Stimulated activated naive CD8-positive, alpha-beta T cell treated with anti-CD3 and anti-CD28 coated beads, Interleukin-15, amount 100 ng/mL, for 72 hours (primary cell): ENCODE measurements around the gene MAML2.
"Not testable (repeated sequence)": the region's sequence is repeated elsewhere in the genome, so short reads cannot be mapped to it uniquely, and the experiment has no call there.

Experiments
- ATAC-seq: fragments of 150-1000 bp; cut with Tn5 transposase; 2 replicates; pipeline ENCODE4 v1.10.0; 2021; ENCODE audit warnings: mild to moderate bottlenecking, moderate library complexity
- DNase-seq, 2 donors: peaks; one replicate each; pipeline ENCODE4 v3.0.0; 2021 to 2022
- H3K27ac Mint-ChIP-seq, 2 donors: one replicate each; pipeline ENCODE4 v1.8.0; 2022; ENCODE audit warnings: mild to moderate bottlenecking in 2 of 2, mixed read lengths in 2 of 2, moderate library complexity in 2 of 2
- H3K27me3 Mint-ChIP-seq: one replicate; pipeline ENCODE4 v1.8.0; 2022; ENCODE audit warnings: mixed read lengths
- H3K4me1 Mint-ChIP-seq: one replicate; pipeline ENCODE4 v1.8.0; 2022; ENCODE audit warnings: mild to moderate bottlenecking, mixed read lengths
- H3K4me3 Mint-ChIP-seq, 2 donors: one replicate each; pipeline ENCODE4 v1.8.0; 2022; ENCODE audit warnings: mild to moderate bottlenecking in 2 of 2, mixed read lengths in 2 of 2, moderate library complexity in 1 of 2
- H3K9me3 Mint-ChIP-seq, 2 donors: one replicate each; pipeline ENCODE4 v1.8.0; 2022; ENCODE audit warnings: mixed read lengths in 2 of 2

MAML2 gene

DNA sequence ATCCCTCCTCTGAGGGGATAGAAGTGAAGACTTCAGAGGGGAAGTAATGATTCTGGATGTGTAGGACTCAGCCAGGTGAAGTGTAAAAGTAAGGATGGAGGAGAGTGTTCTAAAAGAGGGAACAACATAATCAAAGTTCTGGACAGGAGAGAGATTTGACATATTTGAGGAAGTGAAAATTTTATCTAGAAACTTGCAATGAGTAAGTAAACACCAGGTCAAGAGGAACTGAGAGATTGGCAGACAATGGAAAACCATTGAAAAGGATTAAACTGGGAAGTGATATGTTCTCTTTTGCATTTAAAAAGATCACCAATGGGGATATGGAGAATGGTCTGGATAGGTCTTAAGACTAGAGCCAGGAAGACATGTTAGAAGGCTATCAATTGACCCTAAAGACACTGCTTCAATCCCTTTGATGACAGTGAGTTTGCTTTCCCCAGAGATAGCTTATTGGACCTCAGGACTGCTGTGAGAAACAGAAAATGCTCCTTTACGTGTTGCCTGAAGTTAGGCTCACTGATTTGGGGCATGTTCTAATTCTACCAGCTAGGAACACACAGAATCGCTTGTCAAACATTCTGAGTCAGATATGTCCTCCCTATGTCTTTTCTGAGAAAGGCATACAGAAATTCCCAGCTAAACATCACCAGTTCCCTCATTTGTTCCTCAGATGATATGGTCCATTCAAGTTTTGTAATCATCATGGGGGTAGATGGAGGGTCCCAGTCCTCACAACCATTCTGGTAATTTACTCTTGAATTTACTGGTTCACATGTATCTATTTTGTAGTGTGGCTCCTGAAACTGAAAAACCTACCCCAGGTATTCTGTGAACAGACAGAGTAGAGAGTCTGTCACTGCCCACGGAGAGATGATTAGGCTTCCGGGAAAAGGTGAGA is 144.9 kb downstream of the MAML2 start:
- no peaks in the 10 kb centered on the region for H3K27me3 Mint-ChIP-seq
- H3K9me3 Mint-ChIP-seq: no peaks in the 10 kb centered on the region
- no peak for DNase-seq
- H3K4me3 Mint-ChIP-seq: peak overlapping the region; percentile 29 to 50
- H3K4me1 Mint-ChIP-seq: peaks cover 95% of the 10 kb centered on the region
- peak; percentile 33 for ATAC-seq
- H3K27ac Mint-ChIP-seq: peak overlapping the region; percentile 23 to 86

DNA sequence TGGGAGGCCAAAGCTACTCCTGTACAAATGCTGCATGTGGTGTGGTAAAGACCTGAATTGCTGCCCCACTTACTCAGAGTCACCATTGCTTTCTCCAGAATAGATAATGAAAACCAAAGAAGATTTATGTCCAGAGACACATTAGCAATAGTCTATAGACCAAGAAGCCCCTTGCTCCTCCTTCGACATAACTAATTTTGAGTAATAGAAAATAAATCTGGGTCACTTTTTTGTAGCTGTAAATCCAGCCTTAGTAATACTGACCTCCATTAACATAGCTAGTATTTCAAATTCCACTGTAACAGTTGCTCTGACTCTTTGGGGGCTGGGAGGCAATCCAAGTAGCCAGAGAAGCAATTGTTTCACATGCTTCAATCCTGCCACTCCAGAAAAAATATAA is 145.9 kb downstream of the MAML2 start:
- no peak overlapping the region for H3K4me3 Mint-ChIP-seq
- no peak for ATAC-seq
- H3K4me1 Mint-ChIP-seq: peaks cover 97% of the 10 kb centered on the region

DNA sequence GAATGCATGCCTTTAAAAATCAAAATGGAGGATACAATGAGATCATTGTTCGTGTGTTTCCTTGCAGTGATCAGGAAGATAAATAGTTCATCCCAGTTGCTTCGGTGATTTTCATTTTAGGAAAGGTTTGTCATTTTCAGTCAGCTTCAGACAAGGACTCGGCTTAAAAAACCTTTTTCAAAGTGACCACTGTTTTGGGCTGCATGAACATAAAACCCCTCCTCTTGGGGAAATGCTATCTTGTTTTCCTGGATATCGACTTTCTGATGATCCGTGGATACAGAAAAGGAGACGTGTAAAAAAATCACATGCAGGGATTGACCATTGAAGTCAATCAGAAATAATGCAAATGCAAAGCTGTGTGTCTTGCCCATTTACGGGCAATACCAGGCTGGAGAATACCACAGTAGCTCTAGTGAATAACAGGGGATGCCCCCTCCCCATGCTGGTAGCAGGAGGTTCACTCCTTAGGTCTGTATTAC is 146.8 kb downstream of the MAML2 start:
- peak; percentile 68 for ATAC-seq

More for the DNA sequence above, 145.9 kb downstream of the MAML2 start:
- no peak for DNase-seq
- H3K27me3 Mint-ChIP-seq: no peaks in the 10 kb centered on the region
- H3K9me3 Mint-ChIP-seq: no peaks in the 10 kb centered on the region
- H3K27ac Mint-ChIP-seq: no peak overlapping the region

GRCh38 chr11:96195671-96196070 is 147.3 kb downstream of the MAML2 start:
- Mint-ChIP-seq H3K4me3 (no peak overlapping the region), H3K4me1 (peaks cover 100% of the 10 kb centered on the region), H3K27ac (peak overlapping the region in 1 of 2 donors; percentile 84), H3K9me3 (no peaks in the 10 kb centered on the region), H3K27me3 (no peaks in the 10 kb centered on the region)
- ATAC-seq (no peak), DNase-seq (no peak)

More for the DNA sequence above, 146.8 kb downstream of the MAML2 start:
- Mint-ChIP-seq H3K27ac (no peak overlapping the region), H3K4me3 (no peak overlapping the region), H3K27me3 (no peaks in the 10 kb centered on the region), H3K9me3 (no peaks in the 10 kb centered on the region), H3K4me1 (peaks cover 100% of the 10 kb centered on the region)
- no peak for DNase-seq

DNA sequence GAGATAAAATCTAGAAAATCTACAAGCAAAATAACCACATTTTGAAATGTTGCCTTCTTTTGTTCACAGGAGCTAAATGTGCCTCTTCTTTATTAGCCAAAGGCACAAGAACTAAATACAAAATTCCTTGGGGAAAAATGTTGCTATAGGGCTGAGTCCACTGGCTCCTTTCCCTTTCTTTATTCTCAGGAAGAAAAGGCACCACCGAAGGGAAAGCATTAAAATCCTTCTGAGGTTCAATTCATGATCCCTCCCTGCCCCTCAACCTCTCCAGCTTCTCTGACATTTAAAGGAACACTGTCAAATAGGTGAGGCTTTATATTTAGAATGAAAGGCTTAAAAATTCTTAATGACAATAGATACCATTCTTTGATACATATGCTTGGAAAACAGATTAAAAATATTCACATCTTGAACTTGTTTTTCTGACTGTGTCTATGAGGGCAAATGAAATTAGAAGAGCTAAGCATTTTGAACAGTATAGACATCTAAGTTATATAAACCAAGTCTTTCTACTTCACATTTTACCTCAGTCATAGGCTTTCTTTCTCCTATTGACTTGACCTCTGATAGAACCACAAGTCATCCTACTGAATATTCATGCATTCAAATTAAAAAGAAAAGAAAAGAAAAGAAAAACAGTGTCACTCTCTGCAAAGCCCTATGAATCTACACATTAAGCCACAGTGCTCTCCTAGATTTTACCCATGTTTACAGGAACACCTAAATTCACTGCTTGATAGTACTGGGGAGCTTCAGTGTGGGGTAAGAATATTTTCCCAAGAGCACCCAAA is 148.2 kb downstream of the MAML2 start:
- Mint-ChIP-seq H3K9me3 (no peaks in the 10 kb centered on the region), H3K4me3 (peak overlapping the region; percentile 57), H3K27ac (peak overlapping the region; percentile 74 to 84)

GRCh38 chr11:96193745-96194443 is 149.1 kb downstream of the MAML2 start:
- no peak for DNase-seq
- no peak for ATAC-seq
- peaks cover 100% of the 10 kb centered on the region for H3K4me1 Mint-ChIP-seq
- H3K27ac Mint-ChIP-seq: peak overlapping the region; percentile 79 to 83
- H3K4me3 Mint-ChIP-seq: peak overlapping the region; percentile 57
- H3K27me3 Mint-ChIP-seq: no peaks in the 10 kb centered on the region
- H3K9me3 Mint-ChIP-seq: no peaks in the 10 kb centered on the region

More for the DNA sequence above, 148.2 kb downstream of the MAML2 start:
- DNase-seq (no peak), ATAC-seq (no peak)
- Mint-ChIP-seq H3K4me1 (peaks cover 100% of the 10 kb centered on the region), H3K27me3 (no peaks in the 10 kb centered on the region)

DNA sequence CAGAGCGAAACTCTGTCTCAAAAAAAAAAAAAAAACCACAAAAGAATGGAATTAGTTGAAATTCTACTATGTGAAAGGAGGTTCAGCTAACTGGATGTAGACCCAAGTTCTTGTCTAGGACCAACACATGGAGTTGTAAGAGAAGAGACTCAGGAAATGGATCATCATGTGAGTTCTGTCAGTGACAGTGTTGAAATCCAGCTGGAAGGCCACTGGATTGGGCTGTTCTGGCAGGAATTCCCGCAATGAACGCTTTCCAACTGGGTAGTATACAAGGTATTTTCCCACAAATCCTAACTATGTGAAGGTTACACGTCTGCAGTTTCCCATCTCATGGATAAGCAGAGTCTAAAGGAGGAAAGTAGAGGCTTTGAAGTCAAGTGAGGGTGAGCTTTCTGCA is 151.2 kb downstream of the MAML2 start:
- no peaks in the 10 kb centered on the region for H3K9me3 Mint-ChIP-seq
- DNase-seq (no peak), ATAC-seq (no peak)
- peak overlapping the region in 1 of 2 donors; percentile 81 for H3K27ac Mint-ChIP-seq
- peaks cover 100% of the 10 kb centered on the region for H3K4me1 Mint-ChIP-seq
- H3K4me3 Mint-ChIP-seq: no peak overlapping the region
- H3K27me3 Mint-ChIP-seq: no peaks in the 10 kb centered on the region

DNA sequence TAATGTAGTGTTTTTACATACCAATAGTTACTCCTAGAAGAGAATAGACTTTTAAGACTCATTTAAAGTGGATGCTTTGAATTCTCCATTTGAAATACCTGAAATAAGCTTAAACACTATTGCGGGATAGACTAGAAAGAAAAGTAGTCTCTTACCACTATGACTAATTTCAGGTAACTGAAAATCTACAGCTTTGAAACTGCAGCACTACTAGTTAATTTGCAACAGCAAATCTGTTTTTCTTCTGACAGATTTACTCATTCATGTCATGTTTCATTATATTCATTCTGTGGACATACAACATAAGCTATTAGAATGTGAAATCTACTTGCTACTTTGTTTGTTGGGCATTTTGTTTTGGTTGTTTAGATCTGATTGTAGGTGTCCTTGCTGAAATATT is 153.6 kb downstream of the MAML2 start:
- peak; percentile 70 for ATAC-seq
- Mint-ChIP-seq H3K9me3 (no peaks in the 10 kb centered on the region), H3K4me1 (peaks cover 97% of the 10 kb centered on the region), H3K27ac (peak overlapping the region; percentile 95), H3K27me3 (no peaks in the 10 kb centered on the region), H3K4me3 (peak overlapping the region; percentile 55 to 78)
- no peak for DNase-seq

GRCh38 chr11:96188243-96189006 is 154.6 kb downstream of the MAML2 start:
- DNase-seq (peak in 1 of 2 donors; percentile 36), ATAC-seq (peak; percentile 74)
- H3K4me3 Mint-ChIP-seq: peak overlapping the region; percentile 55 to 78
- no peaks in the 10 kb centered on the region for H3K27me3 Mint-ChIP-seq
- H3K27ac Mint-ChIP-seq: peak overlapping the region; percentile 52 to 95
- H3K4me1 Mint-ChIP-seq: peaks cover 95% of the 10 kb centered on the region
- no peaks in the 10 kb centered on the region for H3K9me3 Mint-ChIP-seq

- Mint-ChIP-seq H3K4me3 (peak overlapping the region; percentile 55 to 78), H3K27me3 (no peaks in the 10 kb centered on the region), H3K4me1 (peaks cover 95% of the 10 kb centered on the region), H3K27ac (peak overlapping the region; percentile 52 to 95), H3K9me3 (no peaks in the 10 kb centered on the region)
- ATAC-seq (peak; percentile 68), DNase-seq (no peak)
Measured at GRCh38 chr11:96187822-96188221, 155.2 kb downstream of the MAML2 start.

GRCh38 chr11:96186806-96187205 is 156.2 kb downstream of the MAML2 start:
- Mint-ChIP-seq H3K4me1 (peaks cover 93% of the 10 kb centered on the region), H3K9me3 (no peaks in the 10 kb centered on the region), H3K27me3 (no peaks in the 10 kb centered on the region), H3K4me3 (no peak overlapping the region), H3K27ac (peak overlapping the region in 1 of 2 donors; percentile 19)
- no peak for DNase-seq
- ATAC-seq: no peak

GRCh38 chr11:96185220-96185768 is 157.7 kb downstream of the MAML2 start:
- ATAC-seq: no peak
- no peak for DNase-seq
- no peak overlapping the region for H3K4me3 Mint-ChIP-seq
- no peak overlapping the region for H3K27ac Mint-ChIP-seq
- H3K4me1 Mint-ChIP-seq: peaks cover 90% of the 10 kb centered on the region
- H3K9me3 Mint-ChIP-seq: no peaks in the 10 kb centered on the region
- no peaks in the 10 kb centered on the region for H3K27me3 Mint-ChIP-seq

DNA sequence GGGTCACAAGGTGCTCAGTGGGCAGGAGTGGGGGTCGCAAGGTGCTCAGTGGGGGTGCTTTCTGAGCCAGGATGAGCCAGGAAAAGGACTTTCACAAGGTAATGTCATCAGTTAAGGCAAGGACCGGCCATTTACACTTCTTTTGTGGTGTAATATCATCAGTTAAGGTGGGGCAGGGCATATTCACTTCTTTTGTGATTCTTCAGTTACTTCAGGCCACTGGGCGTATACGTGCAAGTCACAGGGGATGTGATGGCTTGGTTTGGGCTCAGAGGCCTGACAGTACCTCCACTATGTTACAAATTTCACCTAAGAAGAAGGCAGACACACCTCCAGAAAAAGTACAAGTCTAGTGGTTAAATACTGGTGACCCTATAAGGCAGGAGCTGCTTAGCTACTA is 162.1 kb downstream of the MAML2 start:
- H3K4me3 Mint-ChIP-seq, H3K27me3 Mint-ChIP-seq, H3K27ac Mint-ChIP-seq, DNase-seq, H3K9me3 Mint-ChIP-seq, ATAC-seq: not testable (repeated sequence)
- peaks cover 88% of the 10 kb centered on the region for H3K4me1 Mint-ChIP-seq

- Mint-ChIP-seq H3K27ac (peak overlapping the region in 1 of 2 donors; percentile 47), H3K4me1 (peaks cover 84% of the 10 kb centered on the region)
Measured at GRCh38 chr11:96180341-96180740, 162.7 kb downstream of the MAML2 start.

More at GRCh38 chr11:96180341-96180740, 162.7 kb downstream of the MAML2 start:
- DNase-seq (no peak), ATAC-seq (no peak)
- Mint-ChIP-seq H3K27me3 (no peaks in the 10 kb centered on the region), H3K9me3 (no peaks in the 10 kb centered on the region), H3K4me3 (no peak overlapping the region)
